ENCODE results near the gene TST.
A peak's percentile ranks its signal among the peaks of the same experiment; 100 is the strongest.

The TST gene

DNA sequence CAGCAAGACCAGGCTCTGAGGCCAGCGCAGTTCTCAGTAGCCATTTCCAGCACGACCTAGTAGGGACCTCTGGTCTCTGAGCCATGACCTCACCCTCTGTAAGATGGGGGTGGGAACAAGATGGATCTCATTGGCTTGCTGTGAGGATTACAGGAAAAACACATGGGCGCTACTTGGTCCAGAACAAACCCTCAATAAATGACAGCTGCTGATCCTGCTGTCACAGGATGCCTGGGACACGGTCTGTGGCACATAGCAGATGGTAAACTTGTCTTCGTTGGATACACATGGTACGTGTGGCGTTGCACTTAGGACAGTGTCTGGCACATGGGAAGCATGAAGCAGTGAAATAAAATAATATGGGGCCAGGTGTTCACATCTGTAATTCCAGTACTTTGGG is 27.8 kb upstream of the TST start:
- no peak for TF ChIP-seq CTCF (IDR thresholded peaks at IDR 0.05; ENCODE audit: extremely low read depth, missing control alignments)
- no peak for DNase-seq (ENCODE audit: low spot score)

DNA sequence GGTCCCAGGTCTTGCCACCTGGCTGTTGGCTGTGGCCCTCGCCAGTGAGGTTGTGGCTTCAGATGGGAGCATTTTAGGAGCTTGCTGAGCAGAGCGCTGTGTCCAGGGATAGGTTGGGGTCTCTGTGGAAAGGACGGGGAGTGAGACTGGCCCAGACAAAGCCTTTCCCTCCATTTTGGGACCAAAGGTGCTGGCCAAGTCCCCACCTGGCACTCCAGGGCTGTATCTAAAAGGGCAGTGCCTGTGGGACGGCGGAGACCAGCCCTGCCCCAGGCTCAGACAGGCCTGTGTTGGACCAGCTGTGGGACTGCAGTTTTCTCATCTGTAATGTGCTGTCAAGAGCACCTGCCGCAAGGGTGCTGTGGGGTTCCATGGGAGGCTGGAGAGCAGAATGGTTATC is 27.3 kb upstream of the TST start:
- TF ChIP-seq CTCF (IDR thresholded peaks at IDR 0.05; ENCODE audit: extremely low read depth, missing control alignments): no peak

DNA sequence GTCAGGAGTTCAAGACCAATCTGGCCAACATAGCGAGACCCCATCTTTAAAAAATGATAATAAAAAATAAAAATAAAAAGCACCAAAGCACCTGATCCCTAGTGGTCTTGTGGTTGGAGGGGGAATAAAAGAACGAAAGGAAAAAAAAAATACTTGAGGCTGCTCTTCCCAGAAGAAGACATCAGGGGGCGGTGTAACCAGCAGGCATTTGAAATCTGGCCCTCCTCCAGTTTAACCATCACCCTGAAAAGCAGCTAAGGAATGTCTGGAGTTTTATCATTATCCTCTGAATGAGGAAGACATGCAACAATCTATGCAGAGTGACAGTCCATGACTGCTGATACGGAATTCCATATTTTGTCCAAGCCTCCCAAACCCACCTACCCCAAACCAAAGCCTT is 26.7 kb upstream of the TST start:
- peak; percentile 19 for TF ChIP-seq CTCF (IDR thresholded peaks at IDR 0.05; ENCODE audit: extremely low read depth, missing control alignments)
- DNase-seq (ENCODE audit: low spot score): no peak

More for the DNA sequence above, 27.3 kb upstream of the TST start:
- no peak for DNase-seq (ENCODE audit: low spot score)

DNA sequence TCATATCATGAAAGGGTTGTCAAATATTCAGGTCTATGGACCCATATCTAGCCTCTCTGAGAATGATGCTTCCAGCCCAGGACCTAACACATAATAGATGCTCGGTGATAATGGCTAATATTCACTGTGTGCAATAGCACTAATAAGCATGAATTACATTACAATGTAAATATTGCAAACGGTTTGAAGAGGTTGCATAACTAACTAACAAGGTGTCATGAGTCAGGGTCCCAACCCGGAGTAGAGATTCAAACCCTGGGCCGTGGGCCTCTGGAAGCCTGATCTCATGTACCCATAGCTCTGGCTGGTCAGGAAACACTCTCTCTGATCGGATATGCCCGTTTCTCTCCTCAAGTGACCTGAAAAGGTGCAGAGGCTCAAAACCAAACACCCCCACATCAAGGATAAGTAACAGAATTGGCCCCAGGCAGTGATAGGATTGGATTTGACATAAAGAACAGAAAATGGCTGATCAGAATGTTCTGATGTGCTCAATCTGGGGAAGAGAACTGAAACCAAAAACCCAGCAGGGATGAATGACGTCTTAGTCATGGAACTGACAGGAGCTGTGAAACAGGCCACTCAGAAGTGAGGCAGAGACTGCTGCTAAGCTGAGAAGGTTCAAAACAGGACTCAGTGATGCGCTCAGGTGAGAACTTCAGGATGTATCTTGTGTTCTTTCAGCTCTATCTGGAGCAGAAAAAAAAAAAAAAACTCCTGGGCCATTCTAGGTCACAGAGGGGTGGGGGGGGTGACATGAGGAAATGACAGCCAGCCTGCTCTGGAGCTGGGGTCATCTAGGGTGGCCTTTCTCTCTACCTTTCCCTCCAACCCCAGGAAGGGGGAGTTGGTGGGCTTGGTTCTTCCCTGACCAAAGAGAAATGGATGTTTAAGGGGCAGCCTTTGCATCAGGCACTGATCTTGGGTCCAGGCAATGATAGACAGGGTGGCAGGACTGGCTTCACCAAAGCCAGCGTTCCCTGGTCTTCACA is 25.7 kb upstream of the TST start:
- no peak for TF ChIP-seq CTCF (IDR thresholded peaks at IDR 0.05; ENCODE audit: extremely low read depth, missing control alignments)
- no peak for DNase-seq (ENCODE audit: low spot score)

- TF ChIP-seq CTCF (IDR thresholded peaks at IDR 0.05; ENCODE audit: extremely low read depth, missing control alignments): peak; percentile 79
- DNase-seq (ENCODE audit: low spot score): peak; percentile 87
Observed at GRCh38 chr22:37043828-37044538, 24.7 kb upstream of the TST start.

DNA sequence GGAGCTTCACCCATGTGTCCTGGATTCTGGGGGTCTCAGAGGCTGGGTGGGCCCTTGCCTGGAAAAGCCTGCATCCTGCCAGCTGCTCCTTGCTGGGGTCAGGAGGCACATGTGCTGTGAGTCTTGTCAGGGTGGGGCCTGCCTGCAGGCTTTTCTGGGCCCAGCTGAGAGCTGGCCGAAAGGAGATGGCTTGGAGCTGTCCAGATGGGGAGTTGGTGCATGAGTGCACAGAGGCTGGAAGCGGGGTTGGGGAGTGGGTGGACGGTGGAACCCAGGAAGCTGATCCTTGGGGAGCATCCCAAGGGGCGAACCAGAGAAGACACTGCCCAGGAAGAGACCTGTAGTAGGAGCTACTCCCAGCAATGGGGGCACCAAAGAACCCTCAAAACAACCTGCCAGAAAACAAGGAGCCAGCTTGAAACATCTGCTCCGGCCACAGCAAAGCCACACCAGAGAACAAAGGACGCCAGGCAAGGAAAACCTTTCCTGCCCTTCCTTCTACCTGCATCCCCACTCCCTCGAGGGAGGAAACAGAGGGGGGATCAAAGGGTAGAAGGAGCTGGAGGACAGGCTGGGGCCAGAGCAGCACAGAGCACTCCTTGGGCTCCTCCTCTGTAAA is 24.1 kb upstream of the TST start:
- DNase-seq (ENCODE audit: low spot score): no peak
- TF ChIP-seq CTCF (IDR thresholded peaks at IDR 0.05; ENCODE audit: extremely low read depth, missing control alignments): no peak

- DNase-seq (ENCODE audit: low spot score): no peak
- TF ChIP-seq CTCF (IDR thresholded peaks at IDR 0.05; ENCODE audit: extremely low read depth, missing control alignments): no peak
Observed at GRCh38 chr22:37039466-37039865, 20.2 kb upstream of the TST start.

All from GM20000 (cell line).